Femur (tissue), 1 donor: ENCODE data around the gene GOLT1A.

Source experiments
- DNase-seq: peaks from one replicate; pipeline ENCODE4 v3.0.0-alpha.2; 2017

The GOLT1A gene

DNA sequence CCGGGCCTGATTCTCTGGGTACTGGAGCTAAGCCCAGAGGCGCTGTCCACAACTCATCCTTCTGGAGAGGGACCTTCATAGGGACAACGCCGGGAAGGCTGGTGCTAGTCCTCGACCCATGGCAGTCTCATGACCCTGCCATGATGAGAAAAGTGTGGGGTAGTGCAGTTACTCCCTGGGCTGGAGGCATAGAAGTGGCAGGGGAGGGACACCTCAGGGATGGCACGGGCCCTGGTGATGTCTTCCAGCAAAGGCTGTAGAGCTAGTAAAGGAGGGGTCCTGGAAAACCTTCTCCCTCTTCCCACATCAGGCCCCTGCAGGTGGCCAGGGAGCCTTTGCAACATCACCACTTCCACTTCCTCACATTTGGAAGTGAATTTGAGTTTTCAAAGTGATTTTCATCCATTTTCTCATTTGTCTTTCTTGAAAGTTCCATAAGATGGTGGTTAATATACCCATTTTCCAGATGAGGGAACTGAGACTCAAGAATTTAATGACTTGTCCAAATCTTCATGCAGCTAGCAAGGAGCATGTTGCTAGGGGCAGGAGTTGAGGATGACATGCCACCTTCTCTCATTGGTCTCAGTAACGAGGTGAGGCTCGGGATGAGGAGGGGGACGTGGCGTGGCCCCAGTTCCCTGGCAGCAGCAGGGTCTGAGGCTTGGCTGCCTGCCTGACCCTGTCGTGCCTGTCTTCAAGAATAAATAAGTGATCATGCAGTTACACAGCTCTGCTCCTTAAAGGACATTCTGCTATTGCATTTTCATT lies 3.3 kb upstream of the GOLT1A start:
- no peak for DNase-seq

DNA sequence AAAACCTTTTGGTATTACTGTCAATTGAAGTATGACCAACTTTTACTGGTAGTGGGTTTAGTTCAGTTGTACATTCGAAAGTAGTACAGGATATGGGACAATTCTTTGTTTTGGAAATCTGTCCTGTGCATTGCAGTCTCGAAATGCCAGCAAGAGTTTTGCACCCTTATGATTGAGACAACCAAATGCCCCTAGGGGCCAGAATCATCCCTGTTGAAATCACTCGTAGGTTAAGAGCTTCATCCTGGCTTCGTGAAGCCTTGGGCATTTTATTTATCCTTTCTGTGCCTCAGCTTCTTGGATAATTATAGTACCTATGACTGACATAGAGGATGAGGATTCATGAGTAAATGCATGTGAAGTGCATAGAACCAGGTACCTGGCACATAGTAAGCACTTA lies 2.4 kb upstream of the GOLT1A start:
- no peak for DNase-seq

- no peak for DNase-seq
Observed at GRCh38 chr1:204212715-204213114, 1.1 kb downstream of the GOLT1A start.

DNA sequence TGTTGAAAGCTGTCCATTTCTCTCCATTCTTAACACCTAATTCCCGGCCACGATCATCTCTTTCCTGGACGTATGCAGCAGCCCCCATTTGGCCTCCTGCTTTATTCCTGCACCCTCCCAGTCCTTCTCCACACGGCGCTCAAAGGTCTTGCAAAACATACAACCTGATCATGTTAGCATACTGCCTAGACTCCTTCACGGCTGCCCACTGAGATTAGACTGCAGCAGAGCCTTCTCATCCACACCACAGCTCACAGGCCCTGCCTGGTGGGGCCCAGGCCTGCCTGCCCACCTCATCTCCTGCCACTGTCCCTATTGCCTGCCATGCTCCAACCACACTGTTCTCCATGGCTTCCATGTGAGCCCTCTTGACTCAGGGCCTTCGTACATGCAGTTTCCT lies 2.7 kb downstream of the GOLT1A start:
- no peak for DNase-seq

GRCh38 chr1:204207136-204207616 lies 6.6 kb downstream of the GOLT1A start:
- DNase-seq: peak; percentile 67

GRCh38 chr1:204206121-204206520 lies 7.7 kb downstream of the GOLT1A start:
- no peak for DNase-seq

DNA sequence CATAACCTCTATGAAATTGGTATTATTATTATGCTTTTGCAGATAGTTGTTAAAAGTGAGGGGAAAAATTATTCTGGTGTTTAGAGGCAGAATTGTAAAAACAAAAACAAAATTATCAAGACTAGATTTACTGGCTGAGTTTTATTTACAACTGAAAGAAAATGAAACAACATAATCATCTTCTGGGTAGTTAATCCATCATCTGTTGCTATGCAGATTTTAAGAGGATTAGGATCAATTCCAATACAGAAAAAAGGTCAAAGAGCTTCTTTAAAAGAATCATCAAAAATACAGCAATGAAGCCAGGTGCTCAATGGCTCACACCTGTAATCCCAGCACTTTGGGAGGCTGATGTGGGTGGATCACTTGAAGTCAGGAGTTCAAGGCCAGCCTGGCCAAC lies 8.3 kb downstream of the GOLT1A start:
- DNase-seq: no peak

- DNase-seq: no peak
Observed at GRCh38 chr1:204204944-204205343, 8.8 kb downstream of the GOLT1A start.

- DNase-seq: no peak
Observed at GRCh38 chr1:204203206-204203767, 10.5 kb downstream of the GOLT1A start.

- no peak for DNase-seq
Observed at GRCh38 chr1:204202481-204202880, 11.3 kb downstream of the GOLT1A start.

DNA sequence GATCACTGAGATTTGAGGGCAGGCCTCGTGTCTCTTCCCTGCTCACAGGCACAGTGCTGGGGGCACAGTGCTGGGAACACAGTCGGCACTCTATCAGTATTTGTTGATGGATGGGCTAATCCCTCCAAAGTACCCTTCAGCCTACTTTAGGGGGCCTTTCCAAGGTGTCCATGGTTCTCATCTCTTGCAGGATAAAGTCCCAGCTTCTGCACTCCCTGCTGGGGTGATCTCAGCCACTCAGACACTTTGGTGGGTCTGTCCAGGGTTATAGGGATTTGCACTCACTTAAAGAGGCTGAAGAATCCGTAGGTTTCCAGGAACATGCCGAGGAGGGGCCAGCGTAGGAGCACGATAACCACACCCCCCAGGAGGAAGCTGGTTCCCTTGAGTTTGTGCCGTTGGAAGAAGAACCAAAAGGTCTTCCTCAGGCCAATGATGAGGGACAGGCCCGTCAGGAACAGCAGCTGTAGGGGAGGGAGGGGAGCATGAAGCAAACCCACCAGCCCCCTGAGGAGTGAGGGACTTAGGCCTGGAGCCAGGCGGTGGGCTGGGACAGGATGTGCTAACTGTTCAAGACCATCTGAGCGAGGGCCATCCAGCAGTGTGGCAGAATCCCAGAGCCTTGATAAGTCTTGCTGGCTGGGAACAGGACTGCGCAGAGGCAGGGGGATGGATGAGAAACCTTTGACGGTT lies 12.3 kb downstream of the GOLT1A start:
- DNase-seq: no peak

GRCh38 chr1:204199579-204199978 lies 14.2 kb downstream of the GOLT1A start:
- DNase-seq: no peak

- DNase-seq: peak; percentile 39
Observed at GRCh38 chr1:204198348-204199340, 15.1 kb downstream of the GOLT1A start.

DNA sequence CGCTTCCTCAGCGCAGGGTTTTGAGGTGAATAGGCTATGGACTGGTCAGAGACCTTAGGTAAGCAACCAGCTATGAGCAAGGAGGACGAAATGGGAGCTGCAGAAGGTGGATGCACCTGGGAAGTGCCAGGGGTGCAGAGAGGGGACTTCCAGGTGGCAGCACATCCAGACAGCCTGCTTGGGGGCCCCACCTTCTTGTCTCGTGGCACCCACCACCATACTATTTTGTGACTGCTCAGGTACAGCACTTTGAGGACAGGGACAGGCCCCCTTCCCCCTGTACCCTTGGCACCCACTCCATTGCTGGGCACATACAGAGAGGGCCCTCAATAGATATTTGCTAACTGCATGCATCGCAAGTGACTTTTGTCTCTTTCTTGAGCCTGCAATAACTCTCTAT lies 16.7 kb downstream of the GOLT1A start:
- no peak for DNase-seq

- DNase-seq: no peak
Observed at GRCh38 chr1:204196068-204196795, 17.6 kb downstream of the GOLT1A start, which contains the start of gene KISS1. KISS1 (minus strand) TSS chr1:204196491; CDS start chr1:204192876, 3,615 bp downstream.

DNA sequence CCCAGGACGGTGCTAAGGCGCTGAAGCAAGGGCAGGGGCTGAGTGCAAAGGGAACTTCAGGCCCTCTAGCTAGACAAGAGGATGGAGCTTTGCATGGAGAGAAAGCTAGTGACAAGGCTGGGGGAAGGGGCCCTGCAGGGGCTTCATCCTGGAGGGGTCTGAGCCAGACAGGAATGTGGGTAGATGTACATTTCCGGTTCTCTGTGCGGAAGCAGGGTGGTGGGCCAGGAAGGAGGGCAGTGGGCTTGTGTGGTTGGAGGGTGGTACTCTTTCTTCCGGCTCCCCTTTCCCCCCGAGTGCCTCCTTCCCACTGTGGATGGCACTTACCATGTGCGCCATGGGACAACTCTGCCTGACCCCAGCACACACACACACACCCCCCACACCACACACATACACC lies 19.0 kb downstream of the GOLT1A start:
- no peak for DNase-seq

- DNase-seq: no peak
Observed at GRCh38 chr1:204194080-204194479, 19.7 kb downstream of the GOLT1A start.

- no peak for DNase-seq
Observed at GRCh38 chr1:204192589-204193352, 21.0 kb downstream of the GOLT1A start.

GRCh38 chr1:204192046-204192445 lies 21.7 kb downstream of the GOLT1A start:
- no peak for DNase-seq

- DNase-seq: no peak
Observed at GRCh38 chr1:204191456-204191855, 22.3 kb downstream of the GOLT1A start.
